IMR-90 (cell line): ENCODE measurements around the gene EFCAB9.

ENCODE experiments used
- BHLHE40 ChIP-seq: fragments of 150-350 bp; IDR thresholded peaks from 2 replicates; pipeline ENCODE4 v1.6.1; 2016; ENCODE audit warnings: mild to moderate bottlenecking, low read depth, low read length
- CEBPB ChIP-seq: IDR thresholded peaks from 2 replicates; pipeline ENCODE4 v1.6.1; 2012; ENCODE audit warnings: low read depth, low read length, improper control_type of control experiment
- CHD1 ChIP-seq: IDR thresholded peaks from 2 replicates; pipeline ENCODE4 v1.6.1; 2012; ENCODE audit warnings: low read depth, low read length, improper control_type of control experiment
- MAFK ChIP-seq: IDR thresholded peaks from 2 replicates; pipeline ENCODE4 v1.6.1; 2012; ENCODE audit warnings: low read depth, low read length, improper control_type of control experiment
- MAZ ChIP-seq: IDR thresholded peaks from 2 replicates; pipeline ENCODE4 v1.6.1; 2012; ENCODE audit warnings: low read depth, mild to moderate bottlenecking, low read length, improper control_type of control experiment, moderate library complexity, borderline replicate concordance
- MXI1 ChIP-seq: IDR thresholded peaks from 2 replicates; pipeline ENCODE4 v1.6.1; 2012; ENCODE audit warnings: low read depth, mild to moderate bottlenecking, low read length, moderate library complexity, borderline replicate concordance
- POLR2A ChIP-seq: IDR thresholded peaks from 2 replicates; pipeline ENCODE4 v1.6.1; 2012; ENCODE audit warnings: mild to moderate bottlenecking, low read depth, low read length
- RAD21 ChIP-seq: IDR thresholded peaks from 2 replicates; pipeline ENCODE4 v1.6.1; 2012; ENCODE audit warnings: low read length, improper control_type of control experiment
- RCOR1 ChIP-seq: IDR thresholded peaks from 2 replicates; pipeline ENCODE4 v1.6.1; 2012; ENCODE audit warnings: mild to moderate bottlenecking, low read length, improper control_type of control experiment; ENCODE audit not compliant: insufficient replicate concordance
- RFX5 ChIP-seq: IDR thresholded peaks from 2 replicates; pipeline ENCODE4 v1.8.0; 2012; ENCODE audit warnings: low read depth, mild to moderate bottlenecking, low read length, moderate library complexity
- USF2 ChIP-seq: fragments of 150-350 bp; IDR thresholded peaks from 2 replicates; pipeline ENCODE4 v1.6.1; 2017; ENCODE audit warnings: mild to moderate bottlenecking, antibody characterized with exemption, low read length, low read depth
- TF ChIP-seq, protein P1 (sequence below): conservative IDR thresholded peaks from 2 replicates; pipeline ENCODE4 v1.5.1; 2012; ENCODE audit warnings: mild to moderate bottlenecking, low read depth, low read length, improper control_type of control experiment

DNA sequence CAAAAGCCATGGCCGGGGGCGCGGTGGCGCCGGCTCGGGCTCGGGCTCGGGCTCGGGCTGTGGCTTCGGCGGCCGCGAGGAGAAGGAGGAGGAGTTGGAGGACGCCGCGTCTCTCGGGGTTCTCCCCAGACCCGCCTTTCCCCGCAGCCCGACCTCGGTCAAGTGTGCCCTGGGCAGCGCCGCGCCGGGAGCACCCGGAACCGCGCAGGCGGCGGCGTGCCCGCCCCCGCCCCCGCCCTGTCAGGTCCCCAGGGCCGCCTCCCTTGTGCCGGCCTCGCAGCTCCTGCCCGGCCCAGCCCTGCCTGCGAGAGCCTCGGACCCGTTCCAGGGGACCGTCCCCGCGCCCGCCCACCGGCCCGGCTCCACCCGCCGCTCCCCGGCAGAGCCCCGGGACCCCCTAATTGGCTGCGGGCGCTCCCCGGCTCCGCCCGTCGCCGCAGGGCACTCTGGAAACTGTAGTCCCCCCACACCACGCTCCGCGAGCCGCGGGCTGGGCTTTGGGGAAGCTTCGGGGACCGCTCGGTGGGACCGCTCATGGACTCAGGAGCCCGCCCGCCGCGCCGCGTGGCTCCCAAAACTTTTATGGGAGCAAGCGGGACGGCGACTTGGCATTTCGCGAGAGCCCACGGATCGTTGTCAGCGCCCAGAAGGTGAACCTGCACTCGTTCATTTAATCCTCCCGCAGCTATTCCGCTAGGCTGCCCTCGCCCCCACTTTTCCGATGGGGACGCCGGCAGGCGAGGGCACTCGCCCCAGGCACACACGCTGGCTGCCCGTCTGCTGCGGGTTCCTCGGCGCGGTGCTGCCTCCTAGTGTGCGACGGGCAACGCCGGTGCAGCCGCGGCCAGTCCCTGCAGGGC, 5.7 kb upstream of the EFCAB9 start, which contains the start of gene STK10:
- TF ChIP-seq, protein P1, sequence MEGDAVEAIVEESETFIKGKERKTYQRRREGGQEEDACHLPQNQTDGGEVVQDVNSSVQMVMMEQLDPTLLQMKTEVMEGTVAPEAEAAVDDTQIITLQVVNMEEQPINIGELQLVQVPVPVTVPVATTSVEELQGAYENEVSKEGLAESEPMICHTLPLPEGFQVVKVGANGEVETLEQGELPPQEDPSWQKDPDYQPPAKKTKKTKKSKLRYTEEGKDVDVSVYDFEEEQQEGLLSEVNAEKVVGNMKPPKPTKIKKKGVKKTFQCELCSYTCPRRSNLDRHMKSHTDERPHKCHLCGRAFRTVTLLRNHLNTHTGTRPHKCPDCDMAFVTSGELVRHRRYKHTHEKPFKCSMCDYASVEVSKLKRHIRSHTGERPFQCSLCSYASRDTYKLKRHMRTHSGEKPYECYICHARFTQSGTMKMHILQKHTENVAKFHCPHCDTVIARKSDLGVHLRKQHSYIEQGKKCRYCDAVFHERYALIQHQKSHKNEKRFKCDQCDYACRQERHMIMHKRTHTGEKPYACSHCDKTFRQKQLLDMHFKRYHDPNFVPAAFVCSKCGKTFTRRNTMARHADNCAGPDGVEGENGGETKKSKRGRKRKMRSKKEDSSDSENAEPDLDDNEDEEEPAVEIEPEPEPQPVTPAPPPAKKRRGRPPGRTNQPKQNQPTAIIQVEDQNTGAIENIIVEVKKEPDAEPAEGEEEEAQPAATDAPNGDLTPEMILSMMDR, result peak; percentile 92
- no peak for TF ChIP-seq CEBPB
- TF ChIP-seq RFX5, result no peak
- TF ChIP-seq RAD21, result peak; percentile 96
- 0 out of 2 replicates have a peak, but pooled peaks have one; percentile 17 for TF ChIP-seq POLR2A
- TF ChIP-seq BHLHE40, result peak; percentile 63
- TF ChIP-seq MXI1, result peak; percentile 87; the same call in 1 of the 2 replicates
- no peak for TF ChIP-seq RCOR1
- TF ChIP-seq USF2, result no peak
- TF ChIP-seq CHD1, result no peak
- TF ChIP-seq MAFK, result no peak
- TF ChIP-seq MAZ, result peak; percentile 79
